ENCODE data around the gene DESI1. TPM values are rescaled to one million over a fixed set of nuclear protein-coding genes. Genes with fewer than 3 reads are reported as not detected.
"Not testable (repeated sequence)": the region's sequence is repeated elsewhere in the genome, so short reads cannot be mapped to it uniquely, and the experiment has no call there.

Gene DESI1
- total RNA-seq, 1 experiment from 2014 or later = 20.9 TPM

DNA sequence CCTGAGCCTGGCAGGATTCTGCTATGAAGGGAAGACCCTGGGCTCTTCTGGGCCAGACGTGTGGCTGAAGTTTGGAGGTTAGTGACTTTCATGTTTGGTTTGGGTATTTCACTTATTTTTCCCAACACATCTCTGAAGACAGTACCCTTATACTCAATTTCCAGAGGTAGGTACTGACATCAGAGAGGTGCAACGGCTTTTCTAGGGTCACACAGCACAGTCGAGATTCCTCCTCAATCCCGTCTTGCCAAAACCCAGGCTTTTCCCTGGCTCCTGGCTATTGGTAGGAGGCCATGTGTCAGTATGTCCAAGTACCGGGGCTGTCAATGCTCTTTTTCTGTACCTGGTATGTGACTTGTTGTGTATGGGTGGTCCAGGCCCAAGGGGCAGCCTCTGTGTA lies 25.1 kb downstream of the DESI1 start:
- TF ChIP-seq EZH2phosphoT487 (IDR thresholded peaks at IDR 0.05; ENCODE audit: borderline replicate concordance, low read length) = no peak
- TF ChIP-seq EZH2 (IDR thresholded peaks at IDR 0.05; ENCODE audit: low read length, unreplicated experiment) = no peak
- TF ChIP-seq, protein P1, sequence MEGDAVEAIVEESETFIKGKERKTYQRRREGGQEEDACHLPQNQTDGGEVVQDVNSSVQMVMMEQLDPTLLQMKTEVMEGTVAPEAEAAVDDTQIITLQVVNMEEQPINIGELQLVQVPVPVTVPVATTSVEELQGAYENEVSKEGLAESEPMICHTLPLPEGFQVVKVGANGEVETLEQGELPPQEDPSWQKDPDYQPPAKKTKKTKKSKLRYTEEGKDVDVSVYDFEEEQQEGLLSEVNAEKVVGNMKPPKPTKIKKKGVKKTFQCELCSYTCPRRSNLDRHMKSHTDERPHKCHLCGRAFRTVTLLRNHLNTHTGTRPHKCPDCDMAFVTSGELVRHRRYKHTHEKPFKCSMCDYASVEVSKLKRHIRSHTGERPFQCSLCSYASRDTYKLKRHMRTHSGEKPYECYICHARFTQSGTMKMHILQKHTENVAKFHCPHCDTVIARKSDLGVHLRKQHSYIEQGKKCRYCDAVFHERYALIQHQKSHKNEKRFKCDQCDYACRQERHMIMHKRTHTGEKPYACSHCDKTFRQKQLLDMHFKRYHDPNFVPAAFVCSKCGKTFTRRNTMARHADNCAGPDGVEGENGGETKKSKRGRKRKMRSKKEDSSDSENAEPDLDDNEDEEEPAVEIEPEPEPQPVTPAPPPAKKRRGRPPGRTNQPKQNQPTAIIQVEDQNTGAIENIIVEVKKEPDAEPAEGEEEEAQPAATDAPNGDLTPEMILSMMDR (conservative IDR thresholded peaks at IDR 0.05; ENCODE audit: low read depth, low read length) = no peak
- Histone ChIP-seq H2AFZ (ENCODE audit: low read length) (no peak overlapping the region), H3K36me3 (ENCODE audit: low read depth, low read length) (no peaks in the 10 kb centered on the region), H3K9ac (ENCODE audit: low read length) (no peak overlapping the region), H3K4me3 (ENCODE audit: low read length) (no peak overlapping the region), H3K79me2 (ENCODE audit: low read length) (no peaks in the 10 kb centered on the region), H3F3A (ENCODE audit: low read length, unreplicated experiment) (no peaks in the 10 kb centered on the region), H3K4me2 (ENCODE audit: low read length) (no peak overlapping the region), H3K4me1 (ENCODE audit: insufficient read depth, low read length) (0 out of 2 replicates have a peak, but pooled peaks cover 3% of the 10 kb centered on the region), H3K27me3 (ENCODE audit: low read length) (no peaks in the 10 kb centered on the region), H3K9me2 (replicated peaks; ENCODE audit: low read length) (no peaks in the 10 kb centered on the region), H4K20me1 (ENCODE audit: low read length) (no peaks in the 10 kb centered on the region), H3K27ac (ENCODE audit: low read length) (no peak overlapping the region), H3K9me3 (ENCODE audit: low read length) (no peaks in the 10 kb centered on the region)
- POLR2A ChIA-PET (ENCODE audit: unreplicated experiment) = no interaction called here
- intact Hi-C loops (cut with micrococcal nuclease) = loop anchor here (2.0 kb wide), 1 partner anchor 41 kb away; no protein-coding TSS in a partner anchor
- CTCF ChIA-PET = no interaction called here
- BruUV-seq (replicated peaks) = no TSS peak
- DNase-seq (no peak), ATAC-seq (no peak)

DNA sequence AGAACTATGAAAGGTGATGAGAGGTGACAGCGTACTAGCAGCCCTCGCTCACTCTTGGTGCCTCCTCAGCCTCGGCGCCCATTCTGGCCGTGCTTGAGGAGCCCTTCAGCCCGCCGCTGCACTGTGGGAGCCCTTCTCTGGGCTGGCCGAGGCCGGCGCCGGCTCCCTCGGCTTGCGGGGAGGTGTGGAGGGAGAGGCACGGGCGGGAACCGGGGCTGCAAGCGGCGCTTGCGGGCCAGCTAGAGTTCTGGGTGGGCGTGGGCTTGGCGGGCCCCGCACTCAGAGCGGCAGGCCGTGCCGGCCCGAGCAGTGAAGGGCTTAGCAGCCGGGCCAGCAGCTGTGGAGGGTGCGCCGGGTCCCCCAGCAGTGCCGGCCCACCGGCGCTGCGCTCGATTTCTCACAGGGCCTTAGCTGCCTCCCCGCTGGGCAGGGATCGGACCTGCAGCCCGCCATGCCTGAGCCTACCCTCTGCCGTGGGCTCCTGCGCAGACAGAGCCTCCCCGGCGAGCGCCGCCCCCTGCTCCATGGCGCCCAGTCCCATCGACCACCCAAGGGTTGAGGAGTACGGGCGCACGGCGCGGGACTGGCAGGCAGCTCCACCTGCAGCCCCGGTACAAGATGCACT lies 27.4 kb downstream of the DESI1 start:
- ATAC-seq; H3K27me3 ChIP-seq (ENCODE audit: low read length); H3K36me3 ChIP-seq (ENCODE audit: low read depth, low read length); intact Hi-C loops (cut with micrococcal nuclease); H2AFZ ChIP-seq (ENCODE audit: low read length); H3K9me2 ChIP-seq (replicated peaks; ENCODE audit: low read length); H3K4me2 ChIP-seq (ENCODE audit: low read length); H3K79me2 ChIP-seq (ENCODE audit: low read length); DNase-seq; H3K9me3 ChIP-seq (ENCODE audit: low read length); H3F3A ChIP-seq (ENCODE audit: low read length, unreplicated experiment); H4K20me1 ChIP-seq (ENCODE audit: low read length); CTCF ChIA-PET; BruUV-seq (replicated peaks); H3K4me1 ChIP-seq (ENCODE audit: insufficient read depth, low read length); H3K27ac ChIP-seq (ENCODE audit: low read length); H3K9ac ChIP-seq (ENCODE audit: low read length); H3K4me3 ChIP-seq (ENCODE audit: low read length): not testable (repeated sequence)
- POLR2A ChIA-PET (ENCODE audit: unreplicated experiment) = interaction anchor here (0.6 kb wide), 1 partner anchor 36 kb away, joined by 6 read pairs; no protein-coding TSS in a partner anchor

GRCh38 chr22:41589391-41590241 lies 31.2 kb downstream of the DESI1 start, which contains the start of gene PMM1:
Gene PMM1, minus strand, starts transcription at chr22:41589840. Its CDS starts 35 bp downstream, at chr22:41589805.
- ATAC-seq = peak; percentile 94
- peak within 1 kb of the TSS; percentile 70 for H3K9ac ChIP-seq (ENCODE audit: low read length)
- no TSS peak for BruUV-seq (replicated peaks)
- peaks cover 17% of the 10 kb centered on the region for H3K4me1 ChIP-seq (ENCODE audit: insufficient read depth, low read length)
- H3K4me2 ChIP-seq (ENCODE audit: low read length) = peak within 1 kb of the TSS; percentile 99
- H3K27ac ChIP-seq (ENCODE audit: low read length) = no peak within 1 kb of the TSS
- no peaks in the 10 kb centered on the region for H3K9me3 ChIP-seq (ENCODE audit: low read length)
- ChIA-PET POLR2A (ENCODE audit: unreplicated experiment) (interaction anchor here (0.6 to 0.8 kb wide), 6 partner anchors 31 to 501 kb away, joined by 3 to 17 read pairs (median 6); partner anchors contain the start of genes DESI1, NDUFA6 and XRCC6), CTCF (interaction anchor here (0.6 to 1.5 kb wide), 4 partner anchors 13 to 77 kb away, joined by 3 to 11 read pairs (median 4); partner anchors contain the start of gene POLR3H)
- TF ChIP-seq EZH2phosphoT487 (IDR thresholded peaks at IDR 0.05; ENCODE audit: borderline replicate concordance, low read length) (no peak), EZH2 (IDR thresholded peaks at IDR 0.05; ENCODE audit: low read length, unreplicated experiment) (no peak)
- TF ChIP-seq, protein P1 (conservative IDR thresholded peaks at IDR 0.05; ENCODE audit: low read depth, low read length) = no peak
- H2AFZ ChIP-seq (ENCODE audit: low read length) = peak within 1 kb of the TSS; percentile 82
- no peaks in the 10 kb centered on the region for H3K9me2 ChIP-seq (replicated peaks; ENCODE audit: low read length)
- peak; percentile 98 for DNase-seq
- H3K27me3 ChIP-seq (ENCODE audit: low read length) = no peaks in the 10 kb centered on the region
- H3K4me3 ChIP-seq (ENCODE audit: low read length) = peak within 1 kb of the TSS; percentile 94
- no peaks in the 10 kb centered on the region for H4K20me1 ChIP-seq (ENCODE audit: low read length)
- H3K79me2 ChIP-seq (ENCODE audit: low read length) = peaks cover 14% of the 10 kb centered on the region
- intact Hi-C loops (cut with micrococcal nuclease) = no loop called here
- H3K36me3 ChIP-seq (ENCODE audit: low read depth, low read length) = no peaks in the 10 kb centered on the region
- no peaks in the 10 kb centered on the region for H3F3A ChIP-seq (ENCODE audit: low read length, unreplicated experiment)
